AG09319 (cell line): ENCODE data around the gene ZBTB7C.

Experiments used
- DNase-seq: peaks from one replicate; pipeline ENCODE4 v3.0.0-alpha.2; 2010; ENCODE audit warnings: low read depth; ENCODE audit errors: extremely low read depth
- TF ChIP-seq, protein P1 (sequence below): IDR thresholded peaks from 2 replicates; pipeline ENCODE4 v1.5.1; 2011; ENCODE audit warnings: low read depth, mild to moderate bottlenecking, inconsistent platforms, low read length, moderate library complexity

Gene ZBTB7C

DNA sequence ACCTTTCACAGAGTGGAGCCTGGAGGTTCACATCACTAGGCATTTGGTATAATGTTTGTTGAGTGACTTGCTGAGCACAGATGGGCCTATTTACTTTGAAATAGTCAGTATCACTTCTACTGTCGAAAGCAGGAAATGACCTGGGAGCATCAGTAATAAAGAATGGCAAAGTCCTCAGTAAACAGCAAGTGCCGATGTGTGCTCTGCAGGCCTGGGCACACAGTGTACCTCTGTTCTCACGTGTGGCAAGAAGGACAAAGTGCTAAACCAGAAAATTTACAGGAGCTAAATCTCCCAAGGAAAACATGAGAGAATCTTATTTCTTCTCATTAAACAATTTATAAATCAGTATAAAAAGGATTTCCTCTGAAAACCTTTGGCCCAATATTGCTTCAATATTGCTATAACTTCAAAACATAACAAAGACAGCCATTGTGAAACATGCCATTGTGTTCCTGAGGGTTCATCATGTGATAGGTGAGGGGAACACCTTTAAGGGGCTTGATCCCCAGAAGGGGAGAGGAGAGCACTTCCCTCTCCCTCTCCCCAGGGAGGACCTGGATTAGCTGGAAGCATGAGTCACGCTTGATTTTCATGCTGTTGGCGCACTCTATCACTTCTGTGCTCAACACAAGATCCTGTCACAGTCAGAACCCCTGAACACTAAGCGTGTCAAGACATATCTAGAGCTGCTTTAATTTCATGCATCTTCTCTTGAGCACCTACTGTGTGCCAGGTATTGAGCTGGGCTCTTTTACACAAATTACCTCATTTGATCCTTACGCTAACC is 347.2 kb downstream of the ZBTB7C start:
- no peak for DNase-seq
- TF ChIP-seq, protein P1, sequence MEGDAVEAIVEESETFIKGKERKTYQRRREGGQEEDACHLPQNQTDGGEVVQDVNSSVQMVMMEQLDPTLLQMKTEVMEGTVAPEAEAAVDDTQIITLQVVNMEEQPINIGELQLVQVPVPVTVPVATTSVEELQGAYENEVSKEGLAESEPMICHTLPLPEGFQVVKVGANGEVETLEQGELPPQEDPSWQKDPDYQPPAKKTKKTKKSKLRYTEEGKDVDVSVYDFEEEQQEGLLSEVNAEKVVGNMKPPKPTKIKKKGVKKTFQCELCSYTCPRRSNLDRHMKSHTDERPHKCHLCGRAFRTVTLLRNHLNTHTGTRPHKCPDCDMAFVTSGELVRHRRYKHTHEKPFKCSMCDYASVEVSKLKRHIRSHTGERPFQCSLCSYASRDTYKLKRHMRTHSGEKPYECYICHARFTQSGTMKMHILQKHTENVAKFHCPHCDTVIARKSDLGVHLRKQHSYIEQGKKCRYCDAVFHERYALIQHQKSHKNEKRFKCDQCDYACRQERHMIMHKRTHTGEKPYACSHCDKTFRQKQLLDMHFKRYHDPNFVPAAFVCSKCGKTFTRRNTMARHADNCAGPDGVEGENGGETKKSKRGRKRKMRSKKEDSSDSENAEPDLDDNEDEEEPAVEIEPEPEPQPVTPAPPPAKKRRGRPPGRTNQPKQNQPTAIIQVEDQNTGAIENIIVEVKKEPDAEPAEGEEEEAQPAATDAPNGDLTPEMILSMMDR = no peak

DNA sequence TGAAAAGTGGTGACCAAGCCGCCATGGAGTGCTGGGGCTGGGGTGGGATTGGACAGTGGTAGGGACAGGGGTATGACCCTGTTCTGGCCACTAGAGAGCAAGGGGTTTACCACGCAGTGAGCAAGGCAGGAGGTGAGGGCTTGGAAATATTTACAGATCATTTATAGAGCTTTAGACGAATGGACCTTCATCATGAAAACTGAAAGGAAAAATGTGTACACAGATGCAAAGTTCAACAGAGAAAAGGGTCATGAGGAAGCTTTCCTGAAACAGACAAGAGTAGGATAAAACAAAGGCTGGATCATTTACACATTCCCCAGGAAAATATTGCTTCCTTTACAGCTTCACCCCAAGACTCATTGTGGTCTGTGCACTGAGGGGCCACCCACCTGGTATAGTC is 348.2 kb downstream of the ZBTB7C start:
- DNase-seq = no peak
- TF ChIP-seq, protein P1 = no peak

DNA sequence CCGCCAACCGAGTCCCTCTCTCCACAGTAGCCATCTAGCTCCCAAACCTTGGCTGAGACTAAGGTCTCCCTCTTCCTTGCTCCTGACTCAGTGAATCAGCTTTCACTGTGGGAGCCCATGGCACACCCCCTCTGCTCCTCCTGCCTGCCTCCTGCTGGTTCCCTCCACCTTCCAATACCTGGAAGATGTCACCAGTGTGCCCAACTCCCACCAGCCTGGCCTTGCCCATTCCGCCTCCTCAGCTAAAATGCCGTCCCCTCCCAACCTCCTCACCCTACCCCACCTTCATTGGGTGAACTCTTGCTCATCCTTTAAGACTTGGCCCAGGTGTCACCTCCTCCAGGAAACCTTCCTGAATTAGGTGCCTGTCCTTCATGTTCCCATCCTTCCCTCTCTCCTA is 348.8 kb downstream of the ZBTB7C start:
- TF ChIP-seq, protein P1 = no peak
- no peak for DNase-seq

DNA sequence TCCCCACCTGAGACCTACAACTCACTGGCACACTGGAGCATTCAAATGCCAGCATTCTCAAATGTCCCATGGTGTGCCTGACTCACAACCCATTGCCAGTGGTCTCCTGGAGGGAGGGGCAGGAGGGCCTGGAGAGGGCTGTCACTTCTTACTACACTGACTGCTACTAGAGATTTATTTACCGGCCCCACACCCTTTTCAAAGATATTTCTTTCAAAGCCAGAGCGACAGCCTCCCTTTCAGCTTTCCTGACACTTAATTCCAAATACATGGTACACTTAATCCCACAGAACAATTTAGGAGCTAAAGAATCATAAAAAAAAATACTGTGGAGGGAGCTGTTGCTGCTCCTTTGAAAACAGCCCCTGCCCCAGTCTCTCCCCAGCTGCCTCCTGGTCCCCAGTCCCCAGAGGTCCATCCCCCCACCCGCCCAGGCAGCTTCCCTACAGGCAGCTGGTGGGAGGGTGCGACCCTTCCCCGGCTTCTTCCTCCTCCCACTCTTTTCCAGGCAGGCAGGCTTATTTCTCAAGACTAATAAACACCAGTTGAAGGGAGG is 349.6 kb downstream of the ZBTB7C start:
- no peak for DNase-seq
- TF ChIP-seq, protein P1 = no peak

DNA sequence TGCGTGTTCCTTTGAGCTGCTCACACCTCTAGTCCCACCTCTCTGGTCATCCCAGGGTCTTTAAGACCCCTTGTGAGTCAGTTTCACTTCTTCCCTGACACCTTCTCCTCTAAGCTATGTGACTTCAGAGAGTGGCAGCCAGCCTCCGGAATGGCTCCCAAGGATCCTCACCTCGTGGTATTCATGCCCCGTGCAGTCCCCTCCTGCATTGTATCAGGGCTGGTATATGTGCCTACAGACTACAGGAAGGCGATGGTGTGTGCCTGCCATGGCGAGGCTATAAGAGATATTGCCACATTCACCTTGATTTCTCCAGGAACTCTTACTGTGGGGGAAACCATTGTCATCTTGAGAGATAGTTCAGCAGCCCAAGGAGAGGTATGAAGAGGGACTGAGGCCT is 350.7 kb downstream of the ZBTB7C start:
- no peak for DNase-seq
- TF ChIP-seq, protein P1 = no peak

DNA sequence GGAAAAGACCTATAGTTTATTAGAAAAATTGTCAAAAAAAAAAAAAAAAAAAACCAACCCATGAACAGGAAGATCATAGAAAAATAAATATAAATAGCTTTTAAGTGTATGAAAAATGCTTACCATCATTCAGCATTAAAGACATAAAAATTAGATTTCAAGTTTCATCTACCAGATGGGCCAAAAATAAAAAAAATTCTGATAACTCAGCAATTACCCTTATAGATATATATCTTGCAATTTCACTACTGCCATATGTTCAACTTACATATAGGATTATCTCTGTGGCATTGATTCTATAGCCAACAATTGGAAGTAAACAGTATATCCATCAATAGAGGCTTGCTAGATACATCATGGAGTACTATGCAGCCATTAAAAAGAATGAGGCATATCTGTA is 352.2 kb downstream of the ZBTB7C start:
- TF ChIP-seq, protein P1 = no peak
- no peak for DNase-seq

DNA sequence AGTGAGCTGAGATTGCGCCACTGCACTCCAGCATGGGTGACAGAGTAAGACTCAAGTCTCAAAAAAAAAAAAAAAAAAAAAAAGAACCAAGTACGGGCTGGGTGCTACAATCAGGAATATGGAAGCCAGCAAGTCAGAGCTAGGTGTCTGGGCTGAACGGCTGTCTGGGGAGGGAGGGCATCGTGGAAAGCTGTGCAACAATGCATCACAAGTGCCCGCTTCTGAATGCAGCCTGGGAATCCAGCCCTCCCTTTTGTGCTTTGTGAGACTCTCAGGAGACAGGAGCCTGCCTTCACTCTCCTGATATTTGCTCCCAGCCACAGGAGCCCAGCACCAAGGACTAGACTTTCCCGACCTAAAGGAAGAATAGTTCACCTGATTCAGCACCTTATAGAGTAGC is 353.8 kb downstream of the ZBTB7C start:
- TF ChIP-seq, protein P1 = no peak
- DNase-seq = no peak
